Activated CD4-positive, alpha-beta T cell treated with anti-CD3 and anti-CD28 coated beads for 1 hour (primary cell): ENCODE data around the gene NAT10.
"Not testable (repeated sequence)": the region's sequence is repeated elsewhere in the genome, so short reads cannot be mapped to it uniquely, and the experiment has no call there.

Experiments
- DNase-seq: peaks from one replicate; pipeline ENCODE4 v3.0.0-alpha.2; 2020

The NAT10 gene

DNA sequence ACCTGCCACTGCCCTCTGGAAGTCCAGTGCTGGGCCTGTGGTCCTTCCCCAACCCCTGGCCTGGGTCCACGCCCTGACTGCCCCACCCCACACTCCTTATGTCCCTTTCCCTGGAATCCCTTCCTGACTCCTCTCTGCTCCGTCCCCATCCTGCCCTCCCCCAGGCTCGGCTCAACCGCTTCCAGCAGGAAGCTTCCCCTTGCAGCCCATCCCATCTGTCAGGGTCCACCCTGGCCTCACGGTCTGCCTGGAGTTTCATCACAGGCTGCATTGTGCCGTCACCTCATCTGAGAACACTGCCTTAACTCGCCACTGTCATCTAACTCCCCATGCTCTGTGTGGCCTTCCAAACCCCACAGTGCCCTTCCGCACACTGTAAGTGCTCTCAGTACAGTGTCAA, 64.3 kb downstream of the NAT10 start:
- no peak for DNase-seq

DNA sequence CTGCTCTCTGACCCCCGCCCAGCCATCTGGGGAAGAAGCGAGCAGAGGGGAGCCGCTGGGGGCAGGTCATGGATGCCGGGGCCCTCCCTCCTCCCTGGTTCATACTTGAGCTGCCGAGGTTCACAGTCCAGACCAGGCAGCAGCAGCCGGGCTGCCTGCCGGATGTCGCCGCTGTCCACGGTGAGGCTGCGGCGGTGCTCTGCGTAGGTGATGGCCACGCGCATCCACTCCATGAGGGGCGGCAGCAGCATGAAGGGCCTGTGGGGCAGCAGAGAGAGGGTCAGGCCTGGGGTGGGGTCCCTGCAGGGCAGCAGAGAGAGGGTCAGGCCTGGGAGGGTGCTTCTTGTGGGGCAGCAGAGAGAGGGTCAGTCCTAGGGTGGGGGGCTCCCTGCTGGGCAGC, 67.6 kb downstream of the NAT10 start:
- no peak for DNase-seq

DNA sequence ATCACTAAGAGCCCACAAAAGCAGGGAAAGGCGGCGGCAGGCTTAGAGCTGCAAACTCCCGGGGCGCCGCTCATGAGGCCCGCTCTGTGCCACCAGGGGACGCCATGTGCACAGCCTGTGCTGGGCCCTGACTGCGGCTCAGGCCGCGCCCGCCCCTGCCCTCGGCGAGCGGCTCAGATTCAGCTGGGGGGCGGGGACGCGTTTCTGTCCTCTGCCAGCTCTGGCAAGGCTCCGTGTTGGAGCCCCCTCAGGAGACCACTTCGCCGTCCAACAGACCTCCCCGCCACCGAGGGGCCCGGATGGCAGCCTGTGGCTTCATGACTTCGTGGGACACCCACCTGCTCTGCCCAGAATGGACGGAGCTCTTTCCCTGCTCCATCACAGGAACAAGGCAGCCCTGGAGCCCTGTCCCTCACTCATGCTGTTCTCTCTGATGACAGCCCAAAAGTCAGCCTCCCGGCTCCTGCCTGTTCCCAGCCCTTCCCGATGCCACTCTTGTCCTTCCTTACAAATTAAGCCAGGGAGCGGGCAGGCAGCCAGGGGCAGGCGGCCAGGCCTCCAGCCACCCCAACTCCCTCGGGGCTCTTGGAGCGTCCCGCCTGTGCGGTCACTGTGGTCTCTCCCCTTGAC, 69.1 kb downstream of the NAT10 start:
- DNase-seq, result peak; percentile 70

DNA sequence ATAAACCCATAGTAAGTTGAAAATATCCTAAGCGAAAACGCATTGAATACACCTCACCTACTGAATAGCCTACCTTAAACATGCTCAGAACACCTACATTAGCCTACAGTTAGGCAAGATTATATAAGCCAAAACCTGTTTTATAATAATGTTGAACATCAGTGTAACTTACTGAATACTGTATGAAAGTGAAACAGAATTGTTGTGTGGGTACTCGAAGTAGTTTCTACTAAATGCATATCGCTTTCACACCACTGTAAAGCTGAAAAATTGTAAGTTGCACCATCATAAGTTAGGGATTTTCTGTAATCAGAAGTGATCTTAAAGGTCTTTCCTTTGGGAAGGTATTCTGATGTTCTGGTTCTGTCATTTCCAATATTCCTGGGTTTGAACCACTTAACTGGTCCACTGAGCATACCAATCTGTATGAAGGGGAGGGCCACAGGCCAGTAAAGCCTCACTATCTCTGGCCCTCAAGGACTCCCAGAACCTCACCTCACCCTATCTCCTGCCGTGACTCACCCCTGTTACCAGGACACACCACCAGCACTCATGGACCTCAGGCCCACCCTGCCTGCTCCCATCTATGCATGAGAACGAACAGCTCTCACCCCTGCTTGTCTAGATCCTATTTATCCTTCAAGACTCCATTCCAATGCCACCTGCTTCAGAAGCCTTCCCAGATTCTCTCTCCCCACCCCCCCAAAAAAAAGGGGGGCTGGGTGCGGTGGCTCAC, 70.0 kb downstream of the NAT10 start:
- DNase-seq, result no peak

DNA sequence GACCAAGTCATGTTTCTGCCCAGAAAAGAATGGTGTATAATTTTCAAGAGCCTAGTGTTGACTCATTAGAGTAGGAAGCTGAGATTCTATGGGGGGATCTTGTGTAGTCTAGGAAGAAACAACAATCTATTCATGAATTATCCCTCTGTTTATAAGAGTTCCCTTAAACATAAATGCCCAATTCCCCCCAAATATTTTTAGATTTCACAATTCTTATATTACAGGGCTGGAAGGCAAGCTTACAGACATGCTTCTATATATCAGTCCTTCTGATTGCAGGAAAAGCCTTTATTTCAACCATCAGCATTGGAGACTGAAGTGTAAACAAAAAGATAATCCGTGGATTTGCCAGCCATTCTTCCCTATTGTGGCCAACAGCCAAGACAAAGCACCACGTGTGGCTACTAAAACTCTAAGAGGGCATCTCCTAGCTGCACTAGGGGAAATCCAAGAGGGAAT, 71.4 kb downstream of the NAT10 start:
- DNase-seq, result no peak

DNA sequence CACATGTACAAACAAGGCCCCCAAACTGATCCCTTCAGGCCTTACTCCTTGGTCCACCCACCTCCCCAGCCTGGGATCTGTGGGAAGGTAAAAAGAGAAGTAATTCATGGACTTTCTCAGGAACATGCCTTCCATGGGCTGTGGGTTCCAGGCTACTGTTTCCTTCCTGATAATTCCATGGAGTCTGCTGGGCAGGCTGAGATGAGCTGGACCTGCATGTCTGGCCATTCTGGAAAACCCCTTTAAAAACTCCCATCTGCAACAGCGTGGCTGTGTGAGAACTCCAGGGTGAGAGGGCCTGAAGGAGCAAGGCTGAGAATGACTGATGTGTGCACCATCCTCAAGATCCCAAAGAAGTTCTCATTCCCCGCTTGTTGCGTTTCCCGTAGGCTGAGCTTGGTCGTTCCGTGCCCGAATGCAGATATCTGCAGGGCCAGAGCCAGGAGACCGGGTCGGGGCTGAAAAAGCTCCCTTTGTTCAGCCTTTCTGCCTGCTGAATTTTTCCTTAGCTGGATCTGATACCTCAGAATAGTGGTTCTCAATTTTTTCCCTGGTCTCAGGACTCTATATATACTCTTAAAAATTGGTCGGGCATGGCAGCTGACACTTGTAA, 72.9 kb downstream of the NAT10 start:
- DNase-seq, result no peak

DNA sequence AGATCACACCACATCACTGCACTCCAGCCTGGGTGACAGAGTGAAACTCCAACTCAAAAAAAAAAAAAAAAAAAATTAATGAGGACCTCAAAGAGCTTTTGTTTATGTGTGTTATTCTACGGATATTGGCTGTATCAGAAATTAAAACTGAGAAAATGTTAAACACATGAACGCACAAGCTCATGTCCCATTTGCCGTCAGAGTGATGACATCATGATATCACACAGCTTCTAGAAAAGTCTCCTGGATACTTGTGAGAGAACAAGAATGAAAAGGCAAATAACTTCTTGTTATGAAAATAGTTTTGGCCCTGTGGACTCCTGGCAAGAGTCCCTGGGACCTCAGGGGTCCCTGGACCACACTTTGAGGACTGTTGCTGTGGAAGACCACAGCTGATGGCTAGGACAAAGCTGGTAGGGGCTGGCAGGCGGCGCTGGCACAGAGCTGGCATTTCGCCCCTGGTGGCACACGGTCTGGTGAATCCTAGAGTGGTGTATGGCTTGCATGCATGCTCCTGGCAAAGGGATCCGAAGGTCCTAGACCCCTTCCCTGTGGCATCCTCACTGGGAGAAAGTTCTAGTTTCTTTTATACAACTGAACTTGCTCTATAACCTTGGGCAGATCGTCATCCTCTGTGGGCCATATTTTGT, 73.7 kb downstream of the NAT10 start:
- no peak for DNase-seq

DNA sequence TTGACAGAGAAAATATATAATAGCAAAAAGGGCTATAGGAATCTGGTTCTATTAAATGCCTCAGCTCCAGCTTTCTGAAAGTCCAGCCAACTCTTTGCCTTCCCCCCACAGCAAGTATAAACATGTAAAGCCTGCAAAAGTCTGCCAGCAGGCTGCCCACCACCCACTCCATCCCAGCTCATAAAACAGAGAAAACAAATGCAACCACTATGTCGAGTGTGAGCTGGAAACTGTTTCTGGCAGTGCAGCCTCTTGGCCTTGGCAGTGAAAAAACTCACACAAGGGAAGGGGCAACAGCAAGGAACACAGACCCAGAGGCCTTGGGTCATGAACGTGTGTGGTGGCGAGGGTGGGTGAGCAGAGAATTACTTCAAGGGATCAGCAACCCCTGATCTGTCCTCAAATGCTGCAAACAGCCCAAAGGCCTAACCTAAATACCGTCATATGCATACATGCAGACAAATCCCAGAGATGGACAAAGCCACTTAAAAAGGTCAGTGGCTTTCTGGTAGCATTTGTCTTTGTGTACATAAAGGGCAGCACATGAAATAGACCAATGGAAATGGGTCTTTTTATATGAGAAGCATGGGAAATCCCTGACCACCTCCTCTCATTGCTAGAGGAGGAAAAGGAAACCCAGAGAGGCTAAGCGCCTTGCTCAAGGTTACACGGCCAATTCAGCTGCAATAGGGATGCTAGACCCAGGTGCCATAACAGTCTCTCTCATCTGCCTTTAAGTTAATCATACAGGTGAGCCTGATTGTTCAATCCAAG, 74.8 kb downstream of the NAT10 start:
- DNase-seq, result no peak

DNA sequence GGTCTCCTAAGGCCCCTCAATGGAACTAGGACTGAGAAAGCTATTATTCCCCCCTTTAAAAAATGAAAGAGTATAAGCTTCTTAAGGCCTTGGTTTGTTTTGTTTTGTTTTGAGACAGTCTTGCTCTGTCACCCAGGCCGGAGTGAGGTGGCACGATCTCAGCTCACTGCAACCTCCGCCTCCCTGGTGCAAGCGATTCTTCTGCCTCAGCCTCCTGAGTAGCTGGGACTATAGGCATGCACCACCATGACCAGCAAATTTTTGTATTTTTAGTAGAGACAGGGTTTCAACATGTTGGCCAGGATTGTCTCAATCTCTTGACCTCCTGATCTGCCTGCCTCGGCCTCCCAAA, 75.4 kb downstream of the NAT10 start:
- not testable (repeated sequence) for DNase-seq

DNA sequence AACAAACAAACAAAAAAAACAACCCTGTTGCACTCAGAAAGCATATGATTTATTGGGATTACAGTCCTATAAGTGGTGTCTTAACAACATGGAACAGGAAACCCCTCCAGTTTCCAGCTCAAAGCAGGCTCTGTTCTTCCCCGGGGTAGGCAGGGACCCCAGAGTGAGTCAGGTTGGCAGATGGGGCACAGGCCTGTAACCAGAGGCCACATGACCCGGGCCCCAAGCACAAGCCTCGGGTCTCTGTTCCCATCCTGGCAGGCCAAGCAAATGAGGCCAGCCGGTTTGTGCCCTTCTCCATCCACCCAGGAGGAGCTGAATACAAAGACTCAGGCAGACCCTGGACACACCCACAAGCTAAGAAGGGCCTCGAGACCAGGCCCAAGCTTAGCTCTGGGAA, 75.8 kb downstream of the NAT10 start:
- no peak for DNase-seq

DNA sequence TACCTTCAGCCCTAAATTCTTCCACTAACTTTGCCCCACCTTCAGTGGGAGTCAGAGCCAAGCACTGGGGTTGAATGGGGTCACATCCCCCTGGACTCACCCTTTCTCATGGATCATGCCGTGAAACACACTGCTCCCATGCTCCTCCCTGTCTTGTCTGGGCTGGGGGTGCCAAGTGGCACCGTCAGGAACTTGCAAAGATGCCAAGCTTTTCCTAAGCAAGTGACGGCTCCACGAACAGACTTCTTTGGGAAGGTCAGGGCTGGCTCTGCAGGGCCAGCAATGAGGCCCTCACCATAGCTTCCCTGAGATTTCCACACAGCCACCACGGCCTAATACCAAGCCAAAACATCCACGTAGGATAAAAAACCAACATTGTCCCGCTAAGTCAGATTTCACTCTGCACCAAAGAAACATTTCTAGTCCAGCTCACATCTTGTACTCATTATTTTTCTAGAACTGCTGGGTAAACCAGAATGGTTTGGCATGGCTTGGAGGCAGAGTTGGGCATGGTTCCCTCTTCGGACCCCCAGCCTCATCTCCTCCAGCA, 76.5 kb downstream of the NAT10 start:
- no peak for DNase-seq

DNA sequence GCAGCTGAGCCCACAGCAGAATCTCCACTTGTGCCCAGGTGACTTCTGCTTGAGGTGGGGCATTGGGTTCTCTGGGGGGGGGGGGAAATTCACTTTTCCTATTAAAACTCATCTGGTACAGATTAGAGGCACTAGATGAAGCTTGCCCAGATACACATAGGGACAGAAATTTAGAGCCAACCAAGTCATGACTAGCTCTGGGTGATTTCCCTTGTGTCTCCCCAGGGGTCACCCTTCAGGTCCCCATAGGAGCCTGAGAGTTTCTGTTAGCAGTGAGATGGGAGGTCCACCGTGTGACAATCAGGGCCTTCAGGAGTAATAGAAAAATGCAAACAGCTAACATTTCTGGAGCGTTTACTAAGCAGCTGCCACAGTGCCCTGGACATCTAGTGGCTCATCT, 77.0 kb downstream of the NAT10 start:
- no peak for DNase-seq

DNA sequence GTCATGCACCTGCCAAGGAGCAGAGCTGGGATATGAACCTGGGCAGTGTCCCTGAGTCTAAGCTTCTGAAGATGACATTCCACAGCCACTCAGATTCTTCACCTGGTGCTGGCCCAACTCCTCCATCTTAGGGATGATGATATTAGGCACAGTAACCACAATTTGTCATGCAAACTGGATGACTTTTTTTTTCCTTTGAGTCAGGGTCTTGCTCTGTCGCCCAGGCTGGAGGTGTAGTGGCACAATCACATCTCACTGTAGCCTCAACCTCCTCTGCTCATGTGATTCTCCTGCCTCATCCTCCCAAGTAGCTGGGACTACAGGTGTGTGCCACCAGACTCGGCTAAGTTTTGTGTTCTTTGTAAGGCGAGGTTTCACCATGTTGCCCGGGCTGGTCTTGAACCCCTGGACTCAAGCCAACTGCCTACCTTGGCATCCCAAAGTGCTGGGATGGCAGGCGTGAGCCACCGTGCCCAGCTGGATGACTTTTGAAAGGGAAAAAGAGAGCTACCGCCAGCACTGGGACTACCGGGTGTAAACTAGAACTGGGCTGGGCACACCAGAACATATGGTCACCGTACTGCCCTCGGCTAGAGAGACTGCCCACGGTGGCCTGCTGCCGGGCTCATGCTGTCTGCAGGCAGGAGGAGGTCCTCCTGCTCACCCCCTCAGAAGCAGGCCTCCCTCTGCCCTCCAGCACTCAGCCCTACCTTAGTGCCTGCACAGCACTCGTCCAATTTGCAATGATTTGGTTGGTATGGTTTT, 77.7 kb downstream of the NAT10 start:
- no peak for DNase-seq

DNA sequence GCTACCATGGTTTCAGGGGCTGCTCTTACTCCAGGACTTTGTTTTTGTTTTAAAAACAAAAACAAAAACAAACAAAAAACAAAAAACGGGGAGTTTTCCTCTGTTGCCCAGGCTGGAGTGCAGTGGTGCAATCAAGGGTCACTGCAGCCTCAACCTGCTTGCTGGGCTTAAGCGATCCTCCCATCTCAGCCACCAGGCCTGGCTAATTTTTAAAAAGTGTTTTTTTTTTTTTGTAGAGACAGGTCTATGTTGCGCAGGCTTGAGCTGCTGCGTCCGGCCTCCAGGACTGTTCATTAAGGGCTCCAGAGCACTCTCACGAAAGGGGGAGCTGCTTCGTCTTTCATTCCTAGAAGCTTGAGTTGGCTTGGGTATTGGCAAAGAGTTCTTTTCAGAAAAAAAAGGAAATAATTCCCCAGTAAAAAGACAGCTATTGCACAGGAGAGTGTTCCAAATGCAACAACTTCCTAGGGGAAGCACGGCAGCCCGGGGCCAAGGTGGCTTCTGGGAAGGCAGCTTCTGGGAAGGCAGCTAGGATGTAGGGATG, 78.5 kb downstream of the NAT10 start:
- no peak for DNase-seq

DNA sequence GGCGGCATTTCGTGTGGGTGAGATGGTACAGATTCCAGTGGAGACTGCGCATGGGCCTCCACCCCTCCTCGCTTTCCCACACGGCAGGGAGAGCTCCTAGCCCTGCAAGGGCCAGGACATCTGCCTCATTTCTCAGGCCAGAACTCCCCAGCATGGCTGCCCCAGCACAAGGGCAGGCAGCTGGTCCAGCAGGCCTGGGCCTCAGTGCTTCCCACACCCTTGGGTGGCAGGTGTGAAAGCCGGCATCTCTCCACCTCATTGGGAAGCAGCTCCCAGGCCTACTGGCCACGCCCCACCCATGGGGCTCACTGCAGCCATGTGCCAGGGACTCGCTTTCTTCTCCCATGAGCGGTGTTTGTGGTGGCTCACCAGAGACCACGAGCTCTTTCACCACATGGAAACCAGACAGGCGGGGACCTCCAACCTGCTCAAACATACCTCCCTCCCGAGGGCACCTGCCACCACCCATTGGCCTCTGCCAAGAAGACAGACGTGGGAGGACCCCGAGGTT, 79.1 kb downstream of the NAT10 start:
- no peak for DNase-seq

DNA sequence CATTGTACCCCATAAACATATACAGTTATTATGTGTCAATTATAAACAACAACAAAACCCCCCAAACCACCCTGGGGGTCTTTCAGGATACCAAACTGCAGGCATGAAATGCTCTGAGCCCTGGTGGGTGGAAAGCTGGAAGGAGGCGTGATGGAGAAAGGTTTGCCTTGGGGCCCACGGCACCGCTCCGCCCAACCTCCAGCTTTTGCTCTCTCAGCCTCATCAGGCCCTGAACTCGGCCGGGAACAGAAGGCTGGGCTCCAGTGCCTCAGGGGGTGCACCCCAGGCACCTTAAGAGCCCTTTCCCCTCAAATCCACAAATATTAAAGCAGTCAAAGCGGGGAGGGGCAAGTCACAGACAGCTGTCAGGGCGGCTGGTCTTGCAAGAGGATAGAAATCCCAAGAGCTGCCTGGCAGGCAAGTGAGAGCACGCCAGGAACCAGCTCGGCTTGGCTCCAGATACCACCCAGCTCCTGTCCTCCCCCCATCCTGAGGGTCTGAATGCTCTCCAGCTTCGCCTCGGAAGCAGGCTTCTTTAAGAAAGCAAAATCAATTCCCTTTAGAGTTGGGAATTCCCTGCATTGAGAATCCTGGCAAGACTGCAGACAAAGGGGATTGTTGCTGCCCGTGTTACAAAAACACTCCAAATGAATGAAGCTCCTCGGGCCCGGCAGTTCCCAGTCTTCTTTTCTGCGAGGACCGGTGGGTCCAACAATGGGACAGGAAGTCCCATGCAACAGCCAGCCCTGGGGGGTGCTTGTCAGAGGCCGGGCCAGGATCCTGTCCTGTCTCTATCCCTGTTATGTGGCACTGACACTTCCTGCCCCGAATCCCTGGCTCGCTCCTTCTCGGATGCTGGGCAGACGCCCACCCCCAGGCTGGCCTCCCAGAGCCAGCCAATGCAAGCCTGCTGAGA, 80.8 kb downstream of the NAT10 start:
- DNase-seq, result no peak

DNA sequence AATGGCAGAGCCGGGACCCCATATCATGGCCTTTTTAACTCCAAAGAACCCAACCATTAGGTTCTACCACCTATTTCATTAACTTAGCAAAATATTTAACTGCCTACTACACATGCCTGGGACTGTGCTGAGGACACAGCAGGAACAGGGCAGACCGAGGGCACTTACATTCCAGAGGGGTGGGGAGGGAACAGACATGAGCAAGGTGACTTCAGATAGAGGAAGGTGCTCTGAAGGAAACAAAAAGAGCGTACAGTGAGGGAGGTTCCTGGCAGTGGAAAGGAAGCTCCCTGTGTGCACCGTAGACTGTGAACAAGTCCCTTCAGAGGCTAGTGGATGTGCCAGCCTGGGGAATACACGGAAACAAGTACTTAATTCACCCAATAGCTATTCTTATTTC, 82.8 kb downstream of the NAT10 start:
- DNase-seq, result no peak

DNA sequence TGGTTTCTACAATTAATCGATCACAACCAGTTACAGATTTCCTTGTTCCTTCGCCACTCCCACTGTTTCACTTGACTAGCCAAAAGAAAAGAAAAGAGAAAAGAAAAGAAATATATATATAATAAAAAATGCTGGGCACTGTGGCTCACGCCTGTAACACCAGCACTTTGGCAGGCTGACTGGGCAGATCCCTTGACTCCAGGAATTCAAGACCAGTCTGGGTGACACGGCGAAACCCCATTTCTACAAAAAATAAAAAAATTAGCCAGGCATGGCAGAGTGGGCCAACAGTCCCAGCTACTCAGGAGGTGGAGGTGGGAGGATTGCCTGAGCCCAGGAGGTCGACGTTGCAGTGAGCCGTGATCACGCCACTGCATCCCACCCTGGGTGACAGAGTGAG, 83.8 kb downstream of the NAT10 start:
- no peak for DNase-seq

DNA sequence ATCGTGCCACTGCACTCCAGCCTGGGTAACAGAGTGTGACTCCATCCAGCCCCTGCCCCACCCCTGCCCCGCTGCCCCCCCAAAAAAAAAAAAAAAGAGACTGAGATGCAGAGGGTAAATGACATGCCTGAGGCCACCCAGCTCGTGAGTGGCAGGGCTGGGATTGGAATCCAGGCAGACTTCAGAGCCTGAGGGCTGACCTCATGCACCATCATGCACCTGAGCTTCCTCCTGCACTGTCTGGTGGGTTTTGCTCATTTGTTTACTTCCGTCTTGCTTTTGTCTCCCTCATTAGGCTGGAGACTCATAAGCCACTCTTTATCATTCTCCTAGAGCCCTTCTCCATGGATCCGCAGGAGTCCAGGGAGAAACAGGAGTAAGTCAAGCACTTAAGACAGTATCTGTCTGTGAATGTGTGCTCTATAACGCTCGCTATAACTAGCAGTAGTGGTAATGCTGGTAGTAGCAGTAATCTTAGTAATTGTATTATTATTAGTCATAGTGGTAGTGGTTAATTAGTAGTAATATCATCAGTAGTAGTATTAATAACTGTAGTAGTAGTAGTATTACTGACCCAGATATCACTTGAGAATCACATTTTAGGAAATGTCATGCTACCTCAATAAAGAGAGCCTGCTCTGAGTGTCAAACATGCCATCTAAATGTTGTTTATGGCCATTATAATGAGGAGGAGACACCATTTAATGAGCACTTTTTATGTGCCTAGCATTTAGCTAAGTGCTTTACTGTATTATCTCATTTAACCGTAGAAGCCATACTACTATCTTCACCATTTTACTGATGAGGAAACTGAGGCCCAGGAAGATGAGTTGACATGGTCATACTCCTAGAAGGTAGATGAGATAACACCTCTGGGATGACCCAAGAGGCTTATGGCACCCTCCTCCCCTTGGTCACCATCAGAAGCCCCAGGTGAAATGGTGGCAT, 85.0 kb downstream of the NAT10 start:
- DNase-seq, result no peak
